Measurements from ENCODE around the gene SFMBT1.

Gene SFMBT1

GRCh38 chr3:52917044-52917443 lies 128.8 kb downstream of the SFMBT1 start:
- no peak for DNase-seq (ENCODE audit: low read depth)

- no peak for DNase-seq (ENCODE audit: low read depth)
These were observed 130.6 kb downstream of the SFMBT1 start for GRCh38 chr3:52915294-52915693.

- DNase-seq (ENCODE audit: low read depth), result no peak
These were observed 132.8 kb downstream of the SFMBT1 start for GRCh38 chr3:52912885-52913731.

- no peak for DNase-seq (ENCODE audit: low read depth)
These were observed 135.1 kb downstream of the SFMBT1 start for GRCh38 chr3:52910823-52911222.

DNA sequence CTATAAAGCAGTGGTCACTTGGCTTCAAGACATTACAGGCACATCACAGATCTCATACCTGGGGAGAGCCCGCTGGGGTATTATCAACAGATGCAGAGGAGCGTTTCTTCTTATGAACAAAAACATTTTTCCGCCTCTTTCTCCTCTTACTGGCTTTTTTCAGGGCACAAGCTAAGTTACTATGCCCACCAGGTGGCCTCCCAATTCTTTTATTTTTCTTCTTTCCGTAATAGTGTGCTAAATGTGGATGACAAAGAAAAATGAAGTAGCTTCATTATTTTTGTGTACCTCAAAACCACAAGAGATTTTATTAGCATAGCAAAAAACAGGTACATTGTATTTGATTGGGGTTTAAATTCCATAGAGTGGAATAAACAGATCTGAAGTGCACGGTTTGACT lies 138.4 kb downstream of the SFMBT1 start:
- no peak for DNase-seq (ENCODE audit: low read depth)

GRCh38 chr3:52904552-52904951 lies 141.3 kb downstream of the SFMBT1 start:
- DNase-seq (ENCODE audit: low read depth), result no peak

- DNase-seq (ENCODE audit: low read depth), result no peak
These were observed 141.9 kb downstream of the SFMBT1 start for GRCh38 chr3:52904000-52904399.

GRCh38 chr3:52897130-52898122 lies 148.4 kb downstream of the SFMBT1 start, which contains the start of gene STIMATE:
Gene STIMATE, minus strand, starts transcription at chr3:52897548. Its CDS starts 98 bp downstream, at chr3:52897450.
- peak; percentile 77 for DNase-seq (ENCODE audit: low read depth)

- DNase-seq (ENCODE audit: low read depth), result no peak
These were observed 149.3 kb downstream of the SFMBT1 start for GRCh38 chr3:52896613-52897012.

DNA sequence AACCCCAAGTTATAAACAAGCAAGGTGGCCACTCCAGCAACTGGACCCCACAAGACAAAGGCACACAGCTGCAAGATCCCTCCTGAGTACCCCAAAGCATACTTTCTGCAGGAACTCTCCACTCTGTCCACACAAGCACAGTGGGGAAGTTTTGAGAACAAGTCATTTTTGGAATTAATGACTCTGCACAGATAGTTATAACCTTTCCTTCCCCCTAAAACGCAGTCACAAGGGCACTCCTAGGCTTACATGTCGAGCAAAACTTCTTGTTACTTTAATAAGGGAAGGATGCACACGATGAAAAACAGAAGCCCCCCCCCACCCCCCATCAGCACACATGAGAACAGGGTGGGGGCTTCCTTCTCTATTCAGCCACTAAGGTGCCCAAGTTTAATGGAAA lies 149.7 kb downstream of the SFMBT1 start:
- no peak for DNase-seq (ENCODE audit: low read depth)

- no peak for DNase-seq (ENCODE audit: low read depth)
These were observed 150.5 kb downstream of the SFMBT1 start for GRCh38 chr3:52895418-52895817.

GRCh38 chr3:52894756-52895155 lies 151.1 kb downstream of the SFMBT1 start:
- DNase-seq (ENCODE audit: low read depth), result no peak

GRCh38 chr3:52893723-52894122 lies 152.2 kb downstream of the SFMBT1 start:
- no peak for DNase-seq (ENCODE audit: low read depth)

DNA sequence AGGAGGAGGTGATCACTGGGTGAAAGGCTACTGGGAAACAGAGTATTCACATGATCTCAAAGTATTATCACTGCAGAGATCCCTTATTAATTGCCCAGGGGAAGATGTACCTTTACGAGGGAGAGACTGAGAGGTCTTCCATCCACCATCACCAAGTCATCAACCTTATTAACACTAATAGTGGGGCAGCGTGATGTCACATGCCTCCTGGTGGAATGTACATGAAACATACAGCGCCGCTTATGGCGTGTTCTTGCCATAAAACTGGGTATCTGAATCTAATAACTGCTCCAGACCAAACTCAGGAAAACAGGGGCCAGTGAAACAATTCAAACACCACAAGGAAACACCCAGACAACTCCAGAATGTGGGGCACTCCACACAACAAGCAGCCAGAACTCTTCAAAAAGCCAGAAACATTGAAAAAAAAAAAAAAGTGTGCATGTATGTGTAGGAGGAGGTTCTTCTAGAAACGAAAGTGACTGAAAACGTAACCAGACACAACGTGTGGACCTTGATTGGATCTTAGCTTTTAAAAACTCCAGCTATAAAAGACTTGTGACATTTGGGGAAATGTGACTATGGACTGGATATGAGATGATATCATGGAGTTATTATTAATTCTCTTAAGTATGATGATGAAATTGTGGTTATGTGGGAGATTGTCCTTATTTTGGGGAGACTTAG lies 153.1 kb downstream of the SFMBT1 start:
- no peak for DNase-seq (ENCODE audit: low read depth)

DNA sequence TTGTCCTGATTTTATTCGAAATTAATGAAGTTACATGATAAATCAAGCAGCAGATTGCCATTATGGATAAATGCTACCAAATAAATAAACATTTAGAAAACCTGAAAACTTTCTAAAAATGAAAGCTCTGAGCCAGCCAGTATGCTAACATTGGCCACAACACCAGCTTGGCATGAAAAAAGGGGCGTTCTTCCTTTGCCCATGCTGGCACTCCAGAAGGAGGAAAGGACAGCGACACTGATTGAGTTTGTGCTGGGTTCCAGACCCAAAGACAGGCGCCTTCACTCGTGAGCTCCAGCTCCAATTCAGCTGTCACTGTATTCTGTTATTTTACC lies 153.6 kb downstream of the SFMBT1 start:
- DNase-seq (ENCODE audit: low read depth), result no peak

DNA sequence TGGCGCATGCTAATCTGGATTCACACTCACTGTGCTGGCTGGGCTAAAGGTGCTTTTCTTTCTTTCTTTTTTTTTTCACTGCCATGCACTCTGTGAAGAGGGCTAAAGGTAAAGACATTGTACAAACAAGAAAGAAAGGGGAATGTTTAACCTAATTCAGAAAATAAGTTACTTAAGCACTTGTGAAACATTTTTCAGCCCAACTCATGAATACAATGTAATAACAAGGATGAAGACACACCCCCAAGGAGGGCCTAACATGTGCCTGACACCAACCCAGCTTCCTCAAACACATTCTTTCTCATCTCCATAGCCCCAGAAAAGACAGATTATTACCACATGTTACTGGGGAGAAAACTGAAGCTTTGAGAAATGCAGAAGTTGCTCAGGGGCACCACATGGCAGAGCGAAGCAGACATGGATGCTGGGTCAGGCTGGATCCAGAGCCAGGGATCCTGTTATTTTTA lies 154.2 kb downstream of the SFMBT1 start:
- DNase-seq (ENCODE audit: low read depth), result no peak

GRCh38 chr3:52891164-52891563 lies 154.7 kb downstream of the SFMBT1 start:
- no peak for DNase-seq (ENCODE audit: low read depth)

- no peak for DNase-seq (ENCODE audit: low read depth)
These were observed 155.1 kb downstream of the SFMBT1 start for GRCh38 chr3:52890735-52891134.

- DNase-seq (ENCODE audit: low read depth), result no peak
These were observed 156.0 kb downstream of the SFMBT1 start for GRCh38 chr3:52889901-52890300.

DNA sequence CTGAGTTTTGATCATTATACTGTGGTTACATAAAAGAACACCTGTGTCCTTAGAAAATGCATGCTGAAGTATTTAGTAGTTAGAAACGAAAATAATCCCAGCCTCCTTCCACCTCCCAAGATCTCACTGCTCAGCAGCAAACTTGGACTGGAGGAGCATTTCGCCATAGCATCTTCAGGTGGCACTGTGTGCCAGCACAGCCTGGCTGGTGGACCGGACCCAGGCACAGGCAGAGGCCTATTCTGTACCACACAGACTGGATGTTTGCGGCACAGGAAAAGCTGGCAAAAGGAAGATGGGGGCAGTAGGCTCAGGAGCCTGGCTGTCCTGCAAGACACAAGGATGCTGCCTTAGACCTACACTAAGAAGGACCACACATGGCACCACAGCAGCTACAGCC lies 158.7 kb downstream of the SFMBT1 start:
- no peak for DNase-seq (ENCODE audit: low read depth)

DNA sequence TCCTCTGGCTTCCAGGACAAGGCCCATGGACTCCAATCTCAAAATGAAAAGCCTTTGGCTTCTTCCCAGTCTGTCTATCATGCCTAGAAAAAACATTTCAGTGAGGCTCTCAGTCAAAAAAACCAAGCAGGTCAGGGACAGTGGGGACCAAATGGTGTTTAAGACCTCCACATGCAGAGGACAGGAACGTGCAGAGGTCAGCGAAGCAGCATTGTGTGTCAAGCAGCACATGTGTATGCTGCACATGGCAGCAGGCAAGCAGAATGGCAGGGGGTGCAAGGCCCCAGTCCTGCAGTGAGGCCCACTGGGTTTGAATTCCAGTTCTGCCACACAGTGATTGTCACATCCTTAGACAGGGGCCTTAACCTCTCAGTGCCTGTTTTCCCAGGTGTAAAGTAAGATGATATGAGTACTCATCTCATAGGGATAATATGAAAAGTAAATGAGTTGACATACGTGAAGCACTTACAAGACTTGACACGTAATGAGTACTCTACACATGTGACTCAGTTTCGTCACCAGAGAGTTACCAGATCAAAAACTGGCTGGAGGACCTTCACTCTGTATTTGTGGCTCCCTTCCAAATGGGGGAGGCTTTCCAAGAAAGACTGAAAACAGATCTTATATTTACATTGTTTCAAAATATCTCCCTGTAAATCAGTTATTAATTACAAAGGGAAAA lies 159.7 kb downstream of the SFMBT1 start:
- DNase-seq (ENCODE audit: low read depth), result no peak

DNA sequence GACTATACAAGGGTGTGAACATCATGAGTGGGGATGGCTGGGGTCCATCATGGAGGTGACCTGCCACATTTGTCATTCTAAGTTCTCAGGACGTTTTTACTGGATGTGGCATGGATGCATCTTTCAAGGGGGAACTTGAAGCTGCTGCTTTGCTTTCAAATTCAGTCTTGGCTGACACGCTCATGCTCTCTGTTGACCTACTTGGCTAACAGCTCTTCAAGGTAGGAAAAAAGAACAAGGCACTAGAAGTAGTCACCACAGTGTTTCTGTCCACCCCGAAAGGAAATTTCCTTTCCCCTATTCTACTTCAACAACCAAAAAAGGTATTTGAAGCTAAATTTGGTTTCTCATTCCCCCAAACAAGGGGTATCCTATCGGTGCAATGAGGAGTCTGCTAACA lies 163.5 kb downstream of the SFMBT1 start:
- no peak for DNase-seq (ENCODE audit: low read depth)
